NCI-H82 treated with DMSO at 0.1 percent for 48 hours (cell line): ENCODE results near the gene NIPAL4.
A peak's percentile ranks its signal among the peaks of the same experiment; 100 is the strongest.

Experiments
- DNase-seq: peaks from one replicate; lab custom pipeline; 2025; ENCODE audit not compliant: unreplicated experiment; lab: John Stamatoyannopoulos, UW

The NIPAL4 gene

GRCh38 chr5:157514974-157515373 lies 55.0 kb downstream of the NIPAL4 start:
- no peak for DNase-seq

GRCh38 chr5:157516006-157516405 lies 56.0 kb downstream of the NIPAL4 start:
- no peak for DNase-seq

- DNase-seq: no peak
Measured at GRCh38 chr5:157516626-157517325, 56.8 kb downstream of the NIPAL4 start.

- DNase-seq: no peak
Measured at GRCh38 chr5:157518963-157519362, 59.0 kb downstream of the NIPAL4 start.

GRCh38 chr5:157519579-157520253 lies 59.7 kb downstream of the NIPAL4 start:
- no peak for DNase-seq

GRCh38 chr5:157520911-157521703 lies 61.1 kb downstream of the NIPAL4 start:
- DNase-seq: no peak

GRCh38 chr5:157521704-157522029 lies 61.7 kb downstream of the NIPAL4 start:
- DNase-seq: no peak

- DNase-seq: peak; percentile 15
Measured at GRCh38 chr5:157523976-157524375, 64.0 kb downstream of the NIPAL4 start.
